HEK293 (cell line): ENCODE measurements around the gene NCKAP5.

Experiments
- FEZF1 ChIP-seq: fragments of 450-650 bp; formaldehyde crosslinking; IDR thresholded peaks from 2 replicates; pipeline ENCODE4 v1.5.1; 2016; ENCODE audit warnings: missing biosample characterization, missing genetic modification characterization
- KLF17 ChIP-seq: fragments of 450-650 bp; formaldehyde crosslinking; IDR thresholded peaks from 2 replicates; pipeline ENCODE4 v1.5.1; 2016; ENCODE audit warnings: missing biosample characterization, missing genetic modification characterization
- OVOL3 ChIP-seq: fragments of 450-650 bp; formaldehyde crosslinking; IDR thresholded peaks from 2 replicates; pipeline ENCODE4 v1.5.1; 2016; ENCODE audit warnings: missing biosample characterization, missing genetic modification characterization
- RBAK ChIP-seq: fragments of 450-650 bp; formaldehyde crosslinking; IDR thresholded peaks from 2 replicates; pipeline ENCODE4 v1.5.1; 2016; ENCODE audit warnings: missing biosample characterization, missing genetic modification characterization
- SCRT1 ChIP-seq: fragments of 450-650 bp; formaldehyde crosslinking; IDR thresholded peaks from 2 replicates; pipeline ENCODE4 v1.5.1; 2016; ENCODE audit warnings: missing biosample characterization, missing genetic modification characterization, borderline replicate concordance
- ZNF114 ChIP-seq: fragments of 450-650 bp; formaldehyde crosslinking; IDR thresholded peaks from 2 replicates; pipeline ENCODE4 v1.5.0; 2017; ENCODE audit warnings: missing biosample characterization, missing genetic modification characterization
- ZNF211 ChIP-seq: fragments of 450-650 bp; formaldehyde crosslinking; IDR thresholded peaks from 2 replicates; pipeline ENCODE4 v1.5.1; 2016; ENCODE audit warnings: low read depth, missing biosample characterization, missing genetic modification characterization
- ZNF341 ChIP-seq: fragments of 450-650 bp; formaldehyde crosslinking; IDR thresholded peaks from 2 replicates; pipeline ENCODE4; 2016; ENCODE audit warnings: low read depth, missing biosample characterization, missing genetic modification characterization
- ZNF366 ChIP-seq: fragments of 450-650 bp; formaldehyde crosslinking; conservative IDR thresholded peaks from 2 replicates; pipeline ENCODE4 v1.5.1; 2016; ENCODE audit warnings: missing biosample characterization, missing genetic modification characterization
- ZNF398 ChIP-seq: fragments of 450-650 bp; formaldehyde crosslinking; IDR thresholded peaks from 2 replicates; pipeline ENCODE4 v1.5.1; 2017; ENCODE audit warnings: missing biosample characterization, missing genetic modification characterization
- ZNF416 ChIP-seq: fragments of 450-650 bp; formaldehyde crosslinking; IDR thresholded peaks from 2 replicates; pipeline ENCODE4 v1.5.1; 2016; ENCODE audit warnings: missing biosample characterization, missing genetic modification characterization
- ZNF433 ChIP-seq: fragments of 450-650 bp; formaldehyde crosslinking; IDR thresholded peaks from 2 replicates; pipeline ENCODE4 v1.5.1; 2016; ENCODE audit warnings: missing biosample characterization, missing genetic modification characterization, low read depth
- ZNF514 ChIP-seq: fragments of 450-650 bp; formaldehyde crosslinking; IDR thresholded peaks from 2 replicates; pipeline ENCODE4 v1.5.1; 2016; ENCODE audit warnings: missing biosample characterization, missing genetic modification characterization
- ZNF549 ChIP-seq: fragments of 450-650 bp; IDR thresholded peaks from 2 replicates; pipeline ENCODE4 v1.5.1; 2018; ENCODE audit warnings: missing biosample characterization, missing genetic modification characterization, mild to moderate bottlenecking, inconsistent platforms, moderate library complexity
- ZNF571 ChIP-seq: fragments of 450-650 bp; formaldehyde crosslinking; IDR thresholded peaks from 2 replicates; pipeline ENCODE4 v1.5.0; 2017; ENCODE audit warnings: missing biosample characterization, missing genetic modification characterization
- ZNF600 ChIP-seq: fragments of 450-650 bp; formaldehyde crosslinking; IDR thresholded peaks from 2 replicates; pipeline ENCODE4 v1.5.1; 2016; ENCODE audit warnings: missing biosample characterization, missing genetic modification characterization
- ZNF670 ChIP-seq: fragments of 450-650 bp; formaldehyde crosslinking; IDR thresholded peaks from 2 replicates; pipeline ENCODE4 v1.5.1; 2016; ENCODE audit warnings: missing biosample characterization, missing genetic modification characterization, low read depth
- ZNF677 ChIP-seq: fragments of 450-650 bp; IDR thresholded peaks from 2 replicates; pipeline ENCODE4 v1.5.0; 2018; ENCODE audit warnings: missing biosample characterization, mild to moderate bottlenecking, missing genetic modification characterization, moderate library complexity
- ZNF704 ChIP-seq: fragments of 450-650 bp; formaldehyde crosslinking; IDR thresholded peaks from 2 replicates; pipeline ENCODE4 v1.5.1; 2016; ENCODE audit warnings: missing biosample characterization, missing genetic modification characterization
- ZNF830 ChIP-seq: fragments of 450-650 bp; IDR thresholded peaks from 2 replicates; pipeline ENCODE4 v1.5.0; 2018; ENCODE audit warnings: missing biosample characterization, missing genetic modification characterization, low read depth, mild to moderate bottlenecking, moderate library complexity
- ZSCAN18 ChIP-seq: fragments of 450-650 bp; formaldehyde crosslinking; IDR thresholded peaks from 2 replicates; pipeline ENCODE4 v1.5.1; 2016; ENCODE audit warnings: missing biosample characterization, missing genetic modification characterization
- ZSCAN5A ChIP-seq: fragments of 450-650 bp; formaldehyde crosslinking; IDR thresholded peaks from 2 replicates; pipeline ENCODE4 v1.5.1; 2016; ENCODE audit warnings: missing biosample characterization, missing genetic modification characterization
- TF ChIP-seq, protein P1 (sequence below): fragments of 450-650 bp; formaldehyde crosslinking; IDR thresholded peaks from 2 replicates; pipeline ENCODE4 v1.5.1; 2016; ENCODE audit warnings: missing biosample characterization, missing genetic modification characterization, borderline replicate concordance
- TF ChIP-seq, protein P2 (sequence below): fragments of 450-650 bp; formaldehyde crosslinking; IDR thresholded peaks from 2 replicates; pipeline ENCODE4 v1.5.1; 2017; ENCODE audit warnings: missing biosample characterization, missing genetic modification characterization

NCKAP5 gene

GRCh38 chr2:132670496-132671150, 897.6 kb downstream of the NCKAP5 start (continued):
- TF ChIP-seq ZNF514 (tag by site-specific recombination) (no peak), ZNF704 (tag by site-specific recombination) (no peak), ZNF830 (tag by site-specific recombination) (no peak), ZNF433 (tag by site-specific recombination) (no peak), ZSCAN18 (tag by site-specific recombination) (no peak), ZNF600 (peak; percentile 65), KLF17 (tag by site-specific recombination) (peak; percentile 48; the same call in 1 of the 2 replicates), ZNF211 (tag by site-specific recombination) (no peak), ZNF114 (tag by site-specific recombination) (no peak), ZNF416 (tag by site-specific recombination) (no peak), ZSCAN5A (tag by site-specific recombination) (no peak), OVOL3 (tag by site-specific recombination) (no peak), FEZF1 (tag by site-specific recombination) (no peak), ZNF366 (no peak), RBAK (tag by site-specific recombination) (no peak), ZNF549 (tag by site-specific recombination) (no peak), ZNF341 (tag by site-specific recombination) (peak; percentile 85), ZNF677 (tag by site-specific recombination) (no peak), ZNF398 (tag by site-specific recombination) (peak; percentile 61; the same call in 1 of the 2 replicates), SCRT1 (no peak), ZNF571 (no peak), ZNF670 (tag by site-specific recombination) (no peak)
- TF ChIP-seq, protein P1, sequence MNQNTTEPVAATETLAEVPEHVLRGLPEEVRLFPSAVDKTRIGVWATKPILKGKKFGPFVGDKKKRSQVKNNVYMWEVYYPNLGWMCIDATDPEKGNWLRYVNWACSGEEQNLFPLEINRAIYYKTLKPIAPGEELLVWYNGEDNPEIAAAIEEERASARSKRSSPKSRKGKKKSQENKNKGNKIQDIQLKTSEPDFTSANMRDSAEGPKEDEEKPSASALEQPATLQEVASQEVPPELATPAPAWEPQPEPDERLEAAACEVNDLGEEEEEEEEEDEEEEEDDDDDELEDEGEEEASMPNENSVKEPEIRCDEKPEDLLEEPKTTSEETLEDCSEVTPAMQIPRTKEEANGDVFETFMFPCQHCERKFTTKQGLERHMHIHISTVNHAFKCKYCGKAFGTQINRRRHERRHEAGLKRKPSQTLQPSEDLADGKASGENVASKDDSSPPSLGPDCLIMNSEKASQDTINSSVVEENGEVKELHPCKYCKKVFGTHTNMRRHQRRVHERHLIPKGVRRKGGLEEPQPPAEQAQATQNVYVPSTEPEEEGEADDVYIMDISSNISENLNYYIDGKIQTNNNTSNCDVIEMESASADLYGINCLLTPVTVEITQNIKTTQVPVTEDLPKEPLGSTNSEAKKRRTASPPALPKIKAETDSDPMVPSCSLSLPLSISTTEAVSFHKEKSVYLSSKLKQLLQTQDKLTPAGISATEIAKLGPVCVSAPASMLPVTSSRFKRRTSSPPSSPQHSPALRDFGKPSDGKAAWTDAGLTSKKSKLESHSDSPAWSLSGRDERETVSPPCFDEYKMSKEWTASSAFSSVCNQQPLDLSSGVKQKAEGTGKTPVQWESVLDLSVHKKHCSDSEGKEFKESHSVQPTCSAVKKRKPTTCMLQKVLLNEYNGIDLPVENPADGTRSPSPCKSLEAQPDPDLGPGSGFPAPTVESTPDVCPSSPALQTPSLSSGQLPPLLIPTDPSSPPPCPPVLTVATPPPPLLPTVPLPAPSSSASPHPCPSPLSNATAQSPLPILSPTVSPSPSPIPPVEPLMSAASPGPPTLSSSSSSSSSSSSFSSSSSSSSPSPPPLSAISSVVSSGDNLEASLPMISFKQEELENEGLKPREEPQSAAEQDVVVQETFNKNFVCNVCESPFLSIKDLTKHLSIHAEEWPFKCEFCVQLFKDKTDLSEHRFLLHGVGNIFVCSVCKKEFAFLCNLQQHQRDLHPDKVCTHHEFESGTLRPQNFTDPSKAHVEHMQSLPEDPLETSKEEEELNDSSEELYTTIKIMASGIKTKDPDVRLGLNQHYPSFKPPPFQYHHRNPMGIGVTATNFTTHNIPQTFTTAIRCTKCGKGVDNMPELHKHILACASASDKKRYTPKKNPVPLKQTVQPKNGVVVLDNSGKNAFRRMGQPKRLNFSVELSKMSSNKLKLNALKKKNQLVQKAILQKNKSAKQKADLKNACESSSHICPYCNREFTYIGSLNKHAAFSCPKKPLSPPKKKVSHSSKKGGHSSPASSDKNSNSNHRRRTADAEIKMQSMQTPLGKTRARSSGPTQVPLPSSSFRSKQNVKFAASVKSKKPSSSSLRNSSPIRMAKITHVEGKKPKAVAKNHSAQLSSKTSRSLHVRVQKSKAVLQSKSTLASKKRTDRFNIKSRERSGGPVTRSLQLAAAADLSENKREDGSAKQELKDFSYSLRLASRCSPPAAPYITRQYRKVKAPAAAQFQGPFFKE (tag by site-specific recombination) = no peak
- TF ChIP-seq, protein P2, sequence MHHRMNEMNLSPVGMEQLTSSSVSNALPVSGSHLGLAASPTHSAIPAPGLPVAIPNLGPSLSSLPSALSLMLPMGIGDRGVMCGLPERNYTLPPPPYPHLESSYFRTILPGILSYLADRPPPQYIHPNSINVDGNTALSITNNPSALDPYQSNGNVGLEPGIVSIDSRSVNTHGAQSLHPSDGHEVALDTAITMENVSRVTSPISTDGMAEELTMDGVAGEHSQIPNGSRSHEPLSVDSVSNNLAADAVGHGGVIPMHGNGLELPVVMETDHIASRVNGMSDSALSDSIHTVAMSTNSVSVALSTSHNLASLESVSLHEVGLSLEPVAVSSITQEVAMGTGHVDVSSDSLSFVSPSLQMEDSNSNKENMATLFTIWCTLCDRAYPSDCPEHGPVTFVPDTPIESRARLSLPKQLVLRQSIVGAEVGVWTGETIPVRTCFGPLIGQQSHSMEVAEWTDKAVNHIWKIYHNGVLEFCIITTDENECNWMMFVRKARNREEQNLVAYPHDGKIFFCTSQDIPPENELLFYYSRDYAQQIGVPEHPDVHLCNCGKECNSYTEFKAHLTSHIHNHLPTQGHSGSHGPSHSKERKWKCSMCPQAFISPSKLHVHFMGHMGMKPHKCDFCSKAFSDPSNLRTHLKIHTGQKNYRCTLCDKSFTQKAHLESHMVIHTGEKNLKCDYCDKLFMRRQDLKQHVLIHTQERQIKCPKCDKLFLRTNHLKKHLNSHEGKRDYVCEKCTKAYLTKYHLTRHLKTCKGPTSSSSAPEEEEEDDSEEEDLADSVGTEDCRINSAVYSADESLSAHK (tag by site-specific recombination) = peak; percentile 26; the same call in 1 of the 2 replicates
